Myocyte (in vitro differentiated cells): ENCODE results near the gene MIF4GD. TPM values are rescaled to one million over a fixed set of nuclear protein-coding genes. Genes with fewer than 3 reads are reported as not detected.
"Not testable (repeated sequence)": the region's sequence is repeated elsewhere in the genome, so short reads cannot be mapped to it uniquely, and the experiment has no call there.

ENCODE experiments used
- DNase-seq: peaks from one replicate; pipeline ENCODE4 v3.0.0-alpha.2; 2012; ENCODE audit warnings: low read depth
- total RNA-seq: library from RNA; depleted of rRNA; stranded (reverse); fragments of >200 nt; gene quantifications from 2 replicates; pipeline ENCODE4 v1.2.3, GENCODE V29; 2014

The MIF4GD gene
- total RNA-seq, 1 donor from 2014 or later: 9.9 TPM

- DNase-seq: no peak
Measured at GRCh38 chr17:75288770-75289114, 17.7 kb upstream of the MIF4GD start.

- DNase-seq: no peak
Measured at GRCh38 chr17:75288359-75288758, 17.3 kb upstream of the MIF4GD start.

GRCh38 chr17:75287221-75287620 lies 16.2 kb upstream of the MIF4GD start:
- DNase-seq: no peak

GRCh38 chr17:75285123-75285522 lies 14.1 kb upstream of the MIF4GD start:
- DNase-seq: no peak

- not testable (repeated sequence) for DNase-seq
Measured at GRCh38 chr17:75280189-75280588, 9.2 kb upstream of the MIF4GD start.

GRCh38 chr17:75277664-75278071 lies 6.6 kb upstream of the MIF4GD start:
- DNase-seq: peak; percentile 68

GRCh38 chr17:75273977-75274708 lies 3.1 kb upstream of the MIF4GD start:
- no peak for DNase-seq

- no peak for DNase-seq
Measured at GRCh38 chr17:75272848-75273184, 1.8 kb upstream of the MIF4GD start.

GRCh38 chr17:75271955-75272847 lies 1.2 kb upstream of the MIF4GD start:
- DNase-seq: no peak

GRCh38 chr17:75271233-75271954 lies 363 bp upstream of the MIF4GD start:
- DNase-seq: peak; percentile 73

- DNase-seq: peak; percentile 89
Measured at GRCh38 chr17:75270218-75270965, 639 bp downstream of the MIF4GD start.

- DNase-seq: no peak
Measured at GRCh38 chr17:75269844-75270217, 1.2 kb downstream of the MIF4GD start.

GRCh38 chr17:75267411-75268232 lies 3.4 kb downstream of the MIF4GD start:
- DNase-seq: no peak

GRCh38 chr17:75267153-75267410 lies 3.9 kb downstream of the MIF4GD start:
- peak; percentile 89 for DNase-seq

GRCh38 chr17:75266316-75267152 lies 4.5 kb downstream of the MIF4GD start:
- DNase-seq: peak; percentile 66

GRCh38 chr17:75265614-75266315 lies 5.3 kb downstream of the MIF4GD start:
- no peak for DNase-seq

GRCh38 chr17:75263055-75263454 lies 8.0 kb downstream of the MIF4GD start:
- DNase-seq: no peak

GRCh38 chr17:75262112-75262606 lies 8.9 kb downstream of the MIF4GD start:
- DNase-seq: no peak
